Measurements from ENCODE around the gene TMEM239. TPM values are rescaled to one million over a fixed set of nuclear protein-coding genes. Genes with fewer than 3 reads are reported as not detected.
A peak's percentile ranks its signal among the peaks of the same experiment; 100 is the strongest.

TMEM239 gene
- total RNA-seq, 1 donor from 2014 or later = not detected

DNA sequence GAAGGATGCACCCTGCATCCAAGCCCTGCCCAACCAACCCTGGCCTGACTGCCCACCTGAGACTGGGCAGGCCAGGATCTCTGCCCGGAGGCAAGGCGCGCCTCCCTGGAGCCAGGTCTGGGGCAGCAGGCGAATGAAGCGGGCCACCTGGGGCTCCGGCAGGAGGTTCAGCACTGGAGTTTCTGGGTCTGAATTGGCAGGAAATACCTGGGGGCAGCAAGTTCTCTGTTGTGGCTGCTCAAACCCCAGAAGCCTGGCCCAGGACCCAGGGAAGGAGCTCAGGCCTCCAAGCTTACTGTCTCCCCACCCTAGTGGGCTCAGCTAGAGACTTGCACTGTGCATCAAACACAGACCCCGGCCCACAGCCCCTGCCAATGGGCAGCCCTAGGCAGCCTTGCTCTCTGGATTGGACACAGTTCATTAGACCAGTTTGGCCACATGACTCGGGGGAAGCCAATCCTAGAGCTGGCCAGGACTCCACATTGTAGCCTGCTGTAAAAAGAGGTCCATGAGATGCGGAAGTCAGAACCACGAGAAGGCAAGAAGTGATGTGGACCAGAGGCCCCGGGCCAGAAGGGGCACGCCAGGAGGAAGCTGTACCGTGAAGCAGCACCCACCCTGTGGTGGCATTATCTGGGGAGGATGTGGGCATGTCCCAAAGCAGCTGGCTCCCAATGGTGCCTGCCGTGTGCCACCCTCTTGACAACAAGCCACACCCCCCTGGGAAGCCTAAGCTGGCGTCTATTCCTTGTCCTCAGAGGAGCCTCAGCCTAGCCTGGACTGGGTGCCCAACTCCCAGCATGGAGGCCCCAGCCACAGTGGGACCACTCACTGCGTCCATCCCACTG lies 18.8 kb upstream of the TMEM239 start:
- DNase-seq = no peak
- Histone ChIP-seq H3K36me3 (no peaks in the 10 kb centered on the region), H3K27ac (replicated peaks) (no peak overlapping the region), H3K9me3 (replicated peaks) (no peaks in the 10 kb centered on the region), H3K27me3 (ENCODE audit: low read depth) (peaks cover 100% of the 10 kb centered on the region), H3K4me1 (peaks cover 20% of the 10 kb centered on the region), H3K4me3 (no peak overlapping the region)
- intact Hi-C loops (cut with micrococcal nuclease) = no loop called here
- TF ChIP-seq, protein P1, sequence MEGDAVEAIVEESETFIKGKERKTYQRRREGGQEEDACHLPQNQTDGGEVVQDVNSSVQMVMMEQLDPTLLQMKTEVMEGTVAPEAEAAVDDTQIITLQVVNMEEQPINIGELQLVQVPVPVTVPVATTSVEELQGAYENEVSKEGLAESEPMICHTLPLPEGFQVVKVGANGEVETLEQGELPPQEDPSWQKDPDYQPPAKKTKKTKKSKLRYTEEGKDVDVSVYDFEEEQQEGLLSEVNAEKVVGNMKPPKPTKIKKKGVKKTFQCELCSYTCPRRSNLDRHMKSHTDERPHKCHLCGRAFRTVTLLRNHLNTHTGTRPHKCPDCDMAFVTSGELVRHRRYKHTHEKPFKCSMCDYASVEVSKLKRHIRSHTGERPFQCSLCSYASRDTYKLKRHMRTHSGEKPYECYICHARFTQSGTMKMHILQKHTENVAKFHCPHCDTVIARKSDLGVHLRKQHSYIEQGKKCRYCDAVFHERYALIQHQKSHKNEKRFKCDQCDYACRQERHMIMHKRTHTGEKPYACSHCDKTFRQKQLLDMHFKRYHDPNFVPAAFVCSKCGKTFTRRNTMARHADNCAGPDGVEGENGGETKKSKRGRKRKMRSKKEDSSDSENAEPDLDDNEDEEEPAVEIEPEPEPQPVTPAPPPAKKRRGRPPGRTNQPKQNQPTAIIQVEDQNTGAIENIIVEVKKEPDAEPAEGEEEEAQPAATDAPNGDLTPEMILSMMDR (IDR thresholded peaks at IDR 0.05; ENCODE audit: borderline replicate concordance) = no peak

DNA sequence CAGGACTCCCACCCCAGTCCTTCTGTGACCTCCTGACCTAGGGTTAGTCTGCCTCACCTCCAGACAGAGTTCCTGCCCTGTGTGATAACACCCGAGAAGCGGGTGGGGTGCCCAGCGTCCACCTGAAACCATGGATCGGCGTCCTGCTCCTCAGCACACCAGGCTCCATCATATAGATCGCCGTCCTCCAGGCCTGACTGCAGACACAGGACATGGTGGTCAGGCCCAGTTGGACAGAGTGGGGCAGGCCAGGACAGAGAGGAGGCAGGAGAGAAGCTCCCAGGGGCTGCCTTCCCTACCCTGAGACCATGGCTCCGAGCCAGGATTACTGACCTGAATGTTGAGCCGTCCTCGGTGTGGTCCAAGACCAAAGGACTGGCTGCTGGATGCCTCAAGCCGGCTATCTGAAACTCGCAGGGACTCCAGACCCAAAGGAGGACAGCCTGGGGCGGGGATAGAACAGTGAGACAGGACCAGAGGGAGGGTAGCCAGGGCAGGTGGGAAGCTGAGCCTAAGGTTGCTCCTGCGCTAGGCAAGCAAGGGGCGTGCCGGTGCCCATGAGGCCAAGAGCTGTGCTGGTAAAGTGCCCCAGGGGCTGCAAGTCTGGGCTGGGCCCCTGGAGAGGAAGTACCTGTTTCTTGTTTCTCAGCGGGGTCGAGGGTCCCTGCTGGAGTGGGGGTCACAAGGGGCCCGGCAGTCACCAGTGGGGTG lies 17.9 kb upstream of the TMEM239 start:
- H3K4me1 ChIP-seq = peaks cover 20% of the 10 kb centered on the region
- intact Hi-C loops (cut with micrococcal nuclease) = no loop called here
- no peak for DNase-seq
- H3K27ac ChIP-seq (replicated peaks) = no peak overlapping the region
- no peak overlapping the region for H3K4me3 ChIP-seq
- TF ChIP-seq, protein P1 (IDR thresholded peaks at IDR 0.05; ENCODE audit: borderline replicate concordance) = no peak
- H3K27me3 ChIP-seq (ENCODE audit: low read depth) = peaks cover 100% of the 10 kb centered on the region
- H3K9me3 ChIP-seq (replicated peaks) = no peaks in the 10 kb centered on the region
- H3K36me3 ChIP-seq = no peaks in the 10 kb centered on the region

DNA sequence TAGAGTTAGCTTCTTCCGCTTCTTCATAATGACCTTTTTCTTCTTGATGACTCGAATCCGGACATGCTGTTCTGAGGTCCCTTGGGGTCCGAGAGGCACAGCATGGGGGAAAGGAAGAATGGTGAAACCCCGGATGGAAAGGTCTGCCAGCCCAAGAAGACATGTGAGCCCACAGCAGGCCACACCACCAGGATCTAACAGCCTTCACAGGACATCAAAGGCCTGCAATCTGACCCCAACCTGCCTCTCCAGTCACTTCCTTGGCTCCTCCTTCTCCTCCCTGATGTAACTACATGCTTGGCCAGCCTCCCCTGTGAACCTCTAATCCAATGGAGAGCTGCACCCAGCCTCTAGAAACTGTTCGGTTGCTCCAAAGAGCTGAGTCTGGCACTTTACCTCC lies 17.4 kb upstream of the TMEM239 start:
- no peaks in the 10 kb centered on the region for H3K9me3 ChIP-seq (replicated peaks)
- intact Hi-C loops (cut with micrococcal nuclease) = no loop called here
- no peak overlapping the region for H3K27ac ChIP-seq (replicated peaks)
- no peaks in the 10 kb centered on the region for H3K36me3 ChIP-seq
- peaks cover 20% of the 10 kb centered on the region for H3K4me1 ChIP-seq
- DNase-seq = no peak
- H3K27me3 ChIP-seq (ENCODE audit: low read depth) = peaks cover 100% of the 10 kb centered on the region
- no peak overlapping the region for H3K4me3 ChIP-seq
- TF ChIP-seq, protein P1 (IDR thresholded peaks at IDR 0.05; ENCODE audit: borderline replicate concordance) = no peak

DNA sequence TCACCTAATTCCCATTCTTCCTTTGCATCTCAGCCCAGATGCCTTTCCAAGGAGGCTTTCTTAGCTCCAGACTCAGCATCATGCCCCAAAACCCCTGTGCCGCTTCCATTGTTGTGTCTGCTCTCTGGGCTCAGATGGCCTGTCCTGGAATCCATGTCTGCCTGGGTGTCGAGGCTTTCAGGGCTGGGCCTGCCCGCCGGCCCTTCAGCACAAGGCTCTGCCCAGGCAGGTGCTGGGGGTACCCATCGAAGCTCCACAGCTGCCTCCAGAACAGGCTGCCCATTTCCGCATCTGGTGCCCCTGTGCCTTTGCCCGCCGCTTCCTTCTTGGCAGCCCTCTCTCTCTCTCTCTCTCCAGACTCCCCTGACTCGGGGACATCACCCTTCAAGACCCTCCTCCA lies 16.9 kb upstream of the TMEM239 start:
- H3K4me1 ChIP-seq = peaks cover 20% of the 10 kb centered on the region
- H3K27me3 ChIP-seq (ENCODE audit: low read depth) = peaks cover 100% of the 10 kb centered on the region
- H3K36me3 ChIP-seq = no peaks in the 10 kb centered on the region
- H3K9me3 ChIP-seq (replicated peaks) = no peaks in the 10 kb centered on the region
- no peak overlapping the region for H3K27ac ChIP-seq (replicated peaks)
- DNase-seq = no peak
- intact Hi-C loops (cut with micrococcal nuclease) = no loop called here
- peak overlapping the region; percentile 56 for H3K4me3 ChIP-seq
- TF ChIP-seq, protein P1 (IDR thresholded peaks at IDR 0.05; ENCODE audit: borderline replicate concordance) = no peak

DNA sequence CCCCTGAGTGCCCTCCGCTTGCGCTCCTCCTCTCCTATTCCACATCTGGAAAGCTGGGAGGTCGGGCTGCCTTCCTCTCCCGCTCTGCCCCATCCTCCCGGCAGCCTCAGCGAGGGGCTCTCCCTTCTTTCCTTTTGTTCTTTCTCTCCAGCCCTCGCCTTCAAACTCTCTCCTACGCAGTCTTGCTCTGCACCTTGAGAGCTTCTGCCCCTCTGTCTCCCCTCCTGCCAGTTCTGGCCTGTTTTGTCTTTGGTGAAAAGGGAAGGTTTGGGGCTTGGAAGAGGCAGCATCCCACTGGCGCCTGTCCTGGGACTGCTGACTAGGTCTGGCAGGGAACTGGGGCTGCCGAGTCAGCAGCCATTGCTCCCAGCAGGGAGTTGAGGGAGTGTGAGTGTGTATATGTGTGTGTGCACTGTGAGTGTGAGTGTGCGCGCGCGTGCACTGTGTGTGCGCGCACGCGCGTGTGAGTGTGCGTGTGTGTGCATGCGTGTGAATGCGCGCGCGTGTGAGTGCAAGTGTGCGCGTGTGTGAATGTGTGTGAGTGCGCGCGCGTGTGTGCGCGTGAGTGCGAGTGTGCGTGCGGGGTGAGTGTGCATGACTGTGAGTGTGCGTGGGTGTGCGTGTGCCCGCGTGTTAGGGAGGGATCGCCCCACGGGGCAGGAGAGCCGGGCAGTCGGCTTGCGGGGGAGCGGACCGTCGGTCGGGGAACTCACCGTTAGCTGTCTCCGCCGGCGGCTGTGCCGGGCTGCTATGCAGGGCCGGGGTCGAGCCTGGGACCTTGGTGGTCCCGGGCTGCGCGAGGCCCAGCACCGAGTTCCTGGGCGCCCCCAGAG lies 16.3 kb upstream of the TMEM239 start:
- peaks cover 100% of the 10 kb centered on the region for H3K27me3 ChIP-seq (ENCODE audit: low read depth)
- no peaks in the 10 kb centered on the region for H3K9me3 ChIP-seq (replicated peaks)
- H3K4me3 ChIP-seq = peak overlapping the region; percentile 56

More for the DNA sequence above, 16.3 kb upstream of the TMEM239 start:
- peaks cover 23% of the 10 kb centered on the region for H3K4me1 ChIP-seq
- H3K27ac ChIP-seq (replicated peaks) = no peak overlapping the region
- intact Hi-C loops (cut with micrococcal nuclease) = no loop called here
- no peaks in the 10 kb centered on the region for H3K36me3 ChIP-seq
- no peak for DNase-seq
- TF ChIP-seq, protein P1 (IDR thresholded peaks at IDR 0.05; ENCODE audit: borderline replicate concordance) = no peak

All from left ventricle myocardium inferior (tissue), 1 donor.